ENCODE results near the gene UGT1A10.
"Not testable (repeated sequence)": the region's sequence is repeated elsewhere in the genome, so short reads cannot be mapped to it uniquely, and the experiment has no call there.

UGT1A10 gene

DNA sequence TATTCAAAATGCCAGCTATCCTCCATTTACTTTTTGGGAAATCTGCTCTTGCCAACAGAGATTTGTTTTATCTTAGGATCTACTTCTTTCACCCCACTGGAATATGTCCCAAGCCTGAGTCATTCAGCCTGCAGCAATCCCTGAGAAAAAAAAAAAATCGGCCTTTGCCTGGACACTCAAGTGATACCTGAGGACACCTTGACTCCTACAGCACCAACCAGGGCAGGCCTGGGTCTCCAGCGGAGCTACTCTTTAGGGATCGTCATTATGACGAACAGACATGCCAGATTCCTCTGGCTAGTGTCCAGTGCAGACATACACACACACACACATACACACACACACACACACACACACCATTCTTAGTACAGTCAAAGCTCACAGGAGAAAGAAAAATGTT, 54.2 kb downstream of the UGT1A10 start:
- Mint-ChIP-seq H3K9me3 (no peaks in the 10 kb centered on the region), H3K27me3 (no peaks in the 10 kb centered on the region), H3K4me3 (no peak overlapping the region), H3K27ac (no peak overlapping the region), H3K36me3 (ENCODE audit: low read depth) (no peaks in the 10 kb centered on the region), H3K4me1 (ENCODE audit: low read depth) (no peaks in the 10 kb centered on the region)
- intact Hi-C loops (cut with micrococcal nuclease) = no loop called here

DNA sequence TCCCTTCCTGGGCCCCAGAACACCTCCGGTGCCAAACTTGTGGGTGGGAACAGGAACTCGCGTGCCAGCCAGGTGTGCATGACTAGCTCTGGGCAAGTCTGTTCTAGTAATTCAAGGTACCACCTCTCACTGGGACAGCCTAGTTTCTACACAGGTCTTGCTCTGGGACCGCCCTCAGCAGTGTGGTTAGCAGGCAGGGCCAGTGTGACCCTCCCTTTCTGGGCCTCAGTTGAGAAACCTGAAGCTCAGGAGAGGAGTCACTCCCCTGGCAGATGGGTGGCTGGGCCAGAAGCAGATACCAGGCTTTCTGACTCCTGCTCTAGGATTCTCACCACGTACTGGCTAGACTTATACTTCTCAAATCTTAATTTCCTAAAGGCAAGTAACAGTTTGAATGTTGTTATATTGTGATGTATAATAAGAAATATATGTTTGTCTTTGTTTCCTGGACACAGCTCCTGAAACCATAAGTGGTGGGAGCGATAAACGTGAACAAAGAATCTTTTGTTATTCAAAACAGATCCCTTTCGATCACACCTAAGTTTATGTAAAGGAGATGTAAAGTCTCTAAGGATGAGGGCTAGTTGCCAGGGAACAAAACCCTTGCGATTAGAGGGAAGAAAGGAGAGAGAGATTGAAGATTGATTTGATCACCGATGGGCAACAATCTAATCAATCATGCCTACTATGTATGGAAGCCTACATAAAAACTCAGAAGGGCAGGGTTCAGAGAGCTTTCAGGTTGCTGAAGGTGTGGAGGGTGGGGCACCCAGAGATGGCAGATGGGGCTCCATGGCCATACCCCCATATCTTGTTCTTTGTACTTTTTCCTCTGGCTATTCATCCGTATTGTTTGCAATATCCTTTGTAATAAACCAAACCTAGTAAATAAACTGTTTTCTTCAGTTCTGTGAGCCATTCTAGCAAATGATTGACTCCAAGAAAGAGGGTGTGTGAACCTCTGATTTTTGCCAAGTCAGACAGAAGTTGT, 55.5 kb downstream of the UGT1A10 start:
- Mint-ChIP-seq H3K27me3 (no peaks in the 10 kb centered on the region), H3K36me3 (ENCODE audit: low read depth) (no peaks in the 10 kb centered on the region), H3K9me3 (no peaks in the 10 kb centered on the region), H3K4me3 (no peak overlapping the region), H3K4me1 (ENCODE audit: low read depth) (no peaks in the 10 kb centered on the region), H3K27ac (no peak overlapping the region)
- intact Hi-C loops (cut with micrococcal nuclease) = no loop called here

DNA sequence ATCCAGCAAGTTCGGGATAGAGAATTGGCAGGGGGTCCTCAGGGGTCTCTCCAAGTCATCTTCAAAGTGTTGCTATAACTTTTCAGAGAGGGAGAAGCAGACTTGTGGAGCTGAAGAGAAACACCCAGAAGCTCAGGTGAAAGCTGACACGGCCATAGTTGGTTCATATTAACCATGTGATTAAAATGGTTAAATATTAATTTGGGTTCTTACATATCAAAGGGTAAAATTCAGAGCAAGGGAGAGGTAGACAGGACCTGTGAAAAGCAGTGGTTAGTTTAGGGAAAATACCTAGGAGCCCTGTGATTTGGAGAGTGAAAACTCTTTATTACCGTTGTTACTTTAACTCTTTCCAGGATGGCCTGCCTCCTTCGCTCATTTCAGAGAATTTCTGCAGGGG, 56.4 kb downstream of the UGT1A10 start, which contains the start of gene UGT1A6:
UGT1A6 (plus strand) TSS at position 243 of the 400 bp plus-strand sequence; CDS start at position 358, 115 bp downstream.
- no peaks in the 10 kb centered on the region for H3K9me3 Mint-ChIP-seq
- no peak within 1 kb of the TSS for H3K4me3 Mint-ChIP-seq
- H3K4me1 Mint-ChIP-seq (ENCODE audit: low read depth) = no peaks in the 10 kb centered on the region
- intact Hi-C loops (cut with micrococcal nuclease) = no loop called here
- H3K27ac Mint-ChIP-seq = no peak within 1 kb of the TSS
- peaks cover 1% of the 10 kb centered on the region for H3K27me3 Mint-ChIP-seq
- no peaks in the 10 kb centered on the region for H3K36me3 Mint-ChIP-seq (ENCODE audit: low read depth)

- H3K36me3 Mint-ChIP-seq (ENCODE audit: low read depth) = no peaks in the 10 kb centered on the region
- intact Hi-C loops (cut with micrococcal nuclease) = no loop called here
- no peak overlapping the region for H3K4me3 Mint-ChIP-seq
- no peak overlapping the region for H3K27ac Mint-ChIP-seq
- no peaks in the 10 kb centered on the region for H3K4me1 Mint-ChIP-seq (ENCODE audit: low read depth)
- H3K27me3 Mint-ChIP-seq = peaks cover 1% of the 10 kb centered on the region
- no peaks in the 10 kb centered on the region for H3K9me3 Mint-ChIP-seq
Measured at GRCh38 chr2:233693963-233694362, 57.7 kb downstream of the UGT1A10 start.

- Mint-ChIP-seq H3K27ac (no peak overlapping the region), H3K4me3 (no peak overlapping the region), H3K4me1 (ENCODE audit: low read depth) (no peaks in the 10 kb centered on the region), H3K27me3 (peaks cover 1% of the 10 kb centered on the region), H3K36me3 (ENCODE audit: low read depth) (no peaks in the 10 kb centered on the region), H3K9me3 (no peaks in the 10 kb centered on the region)
- intact Hi-C loops (cut with micrococcal nuclease) = no loop called here
Measured at GRCh38 chr2:233698740-233699139, 62.5 kb downstream of the UGT1A10 start.

- peaks cover 1% of the 10 kb centered on the region for H3K27me3 Mint-ChIP-seq
- H3K4me3 Mint-ChIP-seq = no peak overlapping the region
- H3K27ac Mint-ChIP-seq = no peak overlapping the region
- intact Hi-C loops (cut with micrococcal nuclease) = no loop called here
- no peaks in the 10 kb centered on the region for H3K9me3 Mint-ChIP-seq
- H3K36me3 Mint-ChIP-seq (ENCODE audit: low read depth) = no peaks in the 10 kb centered on the region
- no peaks in the 10 kb centered on the region for H3K4me1 Mint-ChIP-seq (ENCODE audit: low read depth)
Measured at GRCh38 chr2:233699424-233700027, 63.3 kb downstream of the UGT1A10 start.

DNA sequence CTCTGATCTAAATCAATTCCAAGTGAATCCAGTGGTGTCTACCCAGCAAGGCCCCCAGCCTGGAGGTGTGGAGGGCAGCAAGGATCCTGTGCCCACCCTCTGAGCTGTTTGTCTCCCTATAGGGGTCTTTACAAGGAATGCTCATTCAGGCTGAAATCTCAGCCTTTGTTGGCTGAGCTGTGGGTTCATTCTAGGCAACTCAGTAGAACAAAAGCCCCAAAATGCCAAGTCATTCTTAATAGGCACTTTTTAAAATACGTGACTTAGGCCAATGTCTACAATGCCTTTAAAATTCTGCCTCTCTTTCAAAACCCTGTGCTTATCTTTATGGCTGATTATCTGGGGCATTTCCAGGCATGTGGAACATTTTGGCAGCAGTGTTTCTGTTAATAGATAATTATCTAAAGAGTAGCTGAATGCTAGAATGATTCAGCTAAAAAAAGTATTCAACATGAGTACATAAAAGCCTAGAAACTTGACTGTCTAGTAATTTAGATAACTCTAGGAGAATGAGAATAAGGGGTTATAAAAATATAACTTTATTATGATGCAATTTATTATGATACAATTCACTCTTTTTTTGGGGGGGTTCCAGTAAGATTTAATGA, 63.9 kb downstream of the UGT1A10 start:
- Mint-ChIP-seq H3K27ac (no peak overlapping the region), H3K4me3 (no peak overlapping the region), H3K4me1 (ENCODE audit: low read depth) (no peaks in the 10 kb centered on the region), H3K9me3 (no peaks in the 10 kb centered on the region), H3K36me3 (ENCODE audit: low read depth) (no peaks in the 10 kb centered on the region), H3K27me3 (peaks cover 1% of the 10 kb centered on the region)
- intact Hi-C loops (cut with micrococcal nuclease) = no loop called here

DNA sequence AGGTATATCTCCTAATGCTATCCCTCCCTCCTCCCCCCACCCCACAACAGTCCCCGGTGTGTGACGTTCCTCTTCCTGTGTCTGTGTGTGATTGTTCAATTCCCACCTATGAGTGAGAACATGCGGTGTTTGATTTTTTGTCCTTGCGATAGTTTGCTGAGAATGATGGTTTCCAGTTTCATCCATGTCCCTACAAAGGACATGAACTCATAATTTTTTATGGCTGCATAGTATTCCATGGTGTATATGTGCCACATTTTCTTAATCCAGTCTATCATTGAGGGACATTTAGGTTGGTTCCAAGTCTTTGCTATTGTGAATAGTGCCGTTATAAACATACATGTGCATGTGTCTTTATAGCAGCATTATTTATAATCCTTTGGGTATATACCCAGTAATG, 64.6 kb downstream of the UGT1A10 start:
- intact Hi-C loops (cut with micrococcal nuclease); H3K27ac Mint-ChIP-seq; H3K27me3 Mint-ChIP-seq: not testable (repeated sequence)

GRCh38 chr2:233702238-233702637, 66.0 kb downstream of the UGT1A10 start:
- no peaks in the 10 kb centered on the region for H3K9me3 Mint-ChIP-seq
- no peaks in the 10 kb centered on the region for H3K36me3 Mint-ChIP-seq (ENCODE audit: low read depth)
- intact Hi-C loops (cut with micrococcal nuclease) = no loop called here
- no peak overlapping the region for H3K27ac Mint-ChIP-seq
- H3K27me3 Mint-ChIP-seq = peaks cover 4% of the 10 kb centered on the region
- no peaks in the 10 kb centered on the region for H3K4me1 Mint-ChIP-seq (ENCODE audit: low read depth)
- no peak overlapping the region for H3K4me3 Mint-ChIP-seq

More for the DNA sequence above, 64.6 kb downstream of the UGT1A10 start:
- not testable (repeated sequence) for H3K36me3 Mint-ChIP-seq (ENCODE audit: low read depth); H3K4me1 Mint-ChIP-seq (ENCODE audit: low read depth); H3K4me3 Mint-ChIP-seq; H3K9me3 Mint-ChIP-seq

- intact Hi-C loops (cut with micrococcal nuclease) = no loop called here
- Mint-ChIP-seq H3K36me3 (ENCODE audit: low read depth) (no peaks in the 10 kb centered on the region), H3K4me3 (no peak overlapping the region), H3K9me3 (no peaks in the 10 kb centered on the region), H3K27ac (no peak overlapping the region), H3K27me3 (peaks cover 5% of the 10 kb centered on the region), H3K4me1 (ENCODE audit: low read depth) (no peaks in the 10 kb centered on the region)
Measured at GRCh38 chr2:233705911-233706506, 69.8 kb downstream of the UGT1A10 start.

DNA sequence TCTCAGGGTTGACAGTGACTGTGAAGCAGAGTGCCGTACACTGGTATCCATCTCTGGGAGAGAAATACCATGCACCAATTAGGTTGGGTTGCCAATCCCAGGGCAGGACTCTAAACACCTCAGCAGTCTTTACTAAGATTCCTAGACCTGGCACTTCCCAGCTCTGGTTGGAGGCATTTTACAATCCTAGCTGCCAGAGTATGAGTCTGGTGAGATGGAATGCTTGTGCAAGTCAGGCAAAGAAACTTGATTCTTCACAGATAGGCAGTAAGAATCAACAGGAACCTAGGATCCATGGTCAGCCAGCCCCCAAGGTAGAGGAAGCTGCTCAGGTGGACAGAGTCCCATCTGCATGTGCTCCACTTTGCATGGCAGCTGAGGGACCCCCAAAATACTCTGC, 70.5 kb downstream of the UGT1A10 start:
- Mint-ChIP-seq H3K9me3 (no peaks in the 10 kb centered on the region), H3K36me3 (ENCODE audit: low read depth) (no peaks in the 10 kb centered on the region), H3K27me3 (peaks cover 5% of the 10 kb centered on the region), H3K4me3 (no peak overlapping the region), H3K4me1 (ENCODE audit: low read depth) (no peaks in the 10 kb centered on the region), H3K27ac (no peak overlapping the region)
- intact Hi-C loops (cut with micrococcal nuclease) = no loop called here

DNA sequence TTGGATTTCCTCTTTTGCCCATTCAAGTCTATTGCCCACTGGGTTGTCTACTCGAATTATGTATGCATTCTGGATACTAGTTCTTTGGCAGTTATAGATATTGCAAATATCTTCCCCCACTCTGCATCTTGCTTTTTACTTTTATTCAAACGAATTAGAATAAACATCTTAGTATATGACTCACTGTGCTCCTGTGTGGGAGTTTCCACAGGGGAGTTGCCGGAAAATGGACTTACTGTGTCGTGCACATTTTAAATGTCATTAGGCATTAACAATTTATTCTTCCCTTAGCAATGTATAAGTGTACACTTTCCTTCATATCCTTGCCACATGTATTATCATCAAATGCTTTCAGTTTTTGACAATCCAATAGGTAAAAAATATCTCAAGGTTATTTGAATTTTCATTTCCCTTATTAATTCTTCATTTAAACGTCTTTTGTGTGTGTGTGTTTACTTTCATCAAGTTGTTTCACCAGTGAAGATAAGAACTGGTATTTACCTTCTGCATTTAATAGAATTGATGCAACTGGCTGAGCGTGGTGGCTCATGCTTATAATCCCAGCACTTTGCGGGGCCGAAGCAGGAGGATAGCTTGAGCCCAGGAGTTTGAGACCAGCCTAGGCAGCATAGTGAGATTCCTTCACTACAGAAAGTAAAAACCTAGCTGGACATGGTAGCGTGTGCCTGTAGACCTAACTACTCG, 71.8 kb downstream of the UGT1A10 start:
- intact Hi-C loops (cut with micrococcal nuclease) = no loop called here
- Mint-ChIP-seq H3K36me3 (ENCODE audit: low read depth) (no peaks in the 10 kb centered on the region), H3K27ac (no peak overlapping the region), H3K4me1 (ENCODE audit: low read depth) (no peaks in the 10 kb centered on the region), H3K9me3 (no peaks in the 10 kb centered on the region), H3K4me3 (no peak overlapping the region), H3K27me3 (peaks cover 5% of the 10 kb centered on the region)

GRCh38 chr2:233708942-233709341, 72.7 kb downstream of the UGT1A10 start:
- no peak overlapping the region for H3K27ac Mint-ChIP-seq

More at GRCh38 chr2:233708942-233709341, 72.7 kb downstream of the UGT1A10 start:
- Mint-ChIP-seq H3K36me3 (ENCODE audit: low read depth) (no peaks in the 10 kb centered on the region), H3K9me3 (no peaks in the 10 kb centered on the region), H3K4me3 (no peak overlapping the region), H3K4me1 (ENCODE audit: low read depth) (no peaks in the 10 kb centered on the region), H3K27me3 (peaks cover 5% of the 10 kb centered on the region)
- intact Hi-C loops (cut with micrococcal nuclease) = no loop called here

Data from dendritic cell treated with granulocyte-macrophage colony-stimulating factor and Interleukin-4, amounts not matched to agents 40 ng/mL and 50 ng/mL, for 4 days (primary cell).